Suprapubic skin (tissue), 4 donors: Measurements from ENCODE around the gene APBB3. TPM values are rescaled to one million over a fixed set of nuclear protein-coding genes. Genes with fewer than 3 reads are reported as not detected.

ENCODE experiments used
- DNase-seq, 2 donors: peaks; one replicate each; pipeline ENCODE4 v3.0.0-alpha.2; 2019; ENCODE audit warnings: low spot score in 2 of 2
- H3K27ac ChIP-seq: fragments of 200-600 bp; sonication (generic); one replicate; pipeline ENCODE4 v1.5.1; 2019
- H3K27me3 ChIP-seq: fragments of 200-600 bp; sonication (generic); one replicate; pipeline ENCODE4 v1.5.1; 2019
- H3K36me3 ChIP-seq: fragments of 200-600 bp; sonication (generic); one replicate; pipeline ENCODE4 v1.5.1; 2019
- H3K4me1 ChIP-seq: fragments of 200-600 bp; sonication (generic); one replicate; pipeline ENCODE4 v1.5.1; 2019
- H3K4me3 ChIP-seq: fragments of 200-600 bp; sonication (generic); one replicate; pipeline ENCODE4 v1.5.1; 2019; ENCODE audit warnings: mild to moderate bottlenecking
- H3K9me3 ChIP-seq: fragments of 200-600 bp; sonication (generic); one replicate; pipeline ENCODE4 v1.5.1; 2019
- CTCF ChIP-seq, 2 donors: fragments of 200-600 bp in 1 of 2; fragments of 450-650 bp in 1 of 2; sonication (generic) in 1 of 2; IDR thresholded peaks; one replicate each; pipeline ENCODE4 v1.5.1; 2016 to 2019; ENCODE audit warnings: antibody characterized with exemption in 2 of 2, mild to moderate bottlenecking in 1 of 2, moderate library complexity in 1 of 2
- EP300 ChIP-seq: sonication (generic); formaldehyde crosslinking; IDR thresholded peaks from one replicate; pipeline ENCODE4 v1.6.1; 2017; ENCODE audit warnings: antibody characterized with exemption
- POLR2A ChIP-seq, 2 donors: fragments of 450-650 bp; IDR thresholded peaks; one replicate each; pipeline ENCODE4 v1.6.1; 2017; ENCODE audit warnings: antibody characterized with exemption in 2 of 2, mild to moderate bottlenecking in 2 of 2, moderate library complexity in 2 of 2
- POLR2AphosphoS5 ChIP-seq, 3 donors: sonication (generic); formaldehyde crosslinking; IDR thresholded peaks; one replicate each; pipeline ENCODE4 v1.6.1; 2017; ENCODE audit warnings: antibody characterized with exemption in 3 of 3
- WGBS: methylation state at CpG from one replicate; pipeline ENCODE4 v1.1.5; 2018; 5-methylcytosine and 5-hydroxymethylcytosine counted together
- total RNA-seq, 4 donors: library from RNA; depleted of rRNA; stranded (reverse); fragments of >200 nt; gene quantifications; one replicate each; pipeline ENCODE4 v1.1.0, GENCODE V29; 2016

APBB3 gene
- total RNA-seq, 4 donors from 2014 or later: 14.5 to 57.9 (median 27.3) TPM

- no peaks in the 10 kb centered on the region for H3K27me3 ChIP-seq
- TF ChIP-seq EP300 (no peak), POLR2AphosphoS5 (IDR thresholded peaks at IDR 0.05) (no peak), CTCF (IDR thresholded peaks at IDR 0.05) (no peak), POLR2A (IDR thresholded peaks at IDR 0.05) (no peak)
- H3K4me3 ChIP-seq: no peak overlapping the region
- 56% methylated on average over 3 of the region's 3 CpGs for WGBS
- H3K36me3 ChIP-seq: peaks cover 8% of the 10 kb centered on the region
- DNase-seq: no peak
- peaks cover 5% of the 10 kb centered on the region for H3K4me1 ChIP-seq
- H3K9me3 ChIP-seq: no peaks in the 10 kb centered on the region
- no peak overlapping the region for H3K27ac ChIP-seq
Observed at GRCh38 chr5:140574165-140574564, 9.8 kb upstream of the APBB3 start.

- no peak overlapping the region for H3K27ac ChIP-seq
- DNase-seq: no peak
- 87% methylated on average over 7 of the region's 7 CpGs for WGBS
- H3K9me3 ChIP-seq: no peaks in the 10 kb centered on the region
- no peak for TF ChIP-seq POLR2A (IDR thresholded peaks at IDR 0.05)
- no peak for TF ChIP-seq CTCF (IDR thresholded peaks at IDR 0.05)
- TF ChIP-seq POLR2AphosphoS5 (IDR thresholded peaks at IDR 0.05): no peak
- TF ChIP-seq EP300: no peak
- H3K4me3 ChIP-seq: no peak overlapping the region
- H3K27me3 ChIP-seq: no peaks in the 10 kb centered on the region
- peaks cover 8% of the 10 kb centered on the region for H3K36me3 ChIP-seq
- peaks cover 9% of the 10 kb centered on the region for H3K4me1 ChIP-seq
Observed at GRCh38 chr5:140573683-140574082, 9.3 kb upstream of the APBB3 start.

DNA sequence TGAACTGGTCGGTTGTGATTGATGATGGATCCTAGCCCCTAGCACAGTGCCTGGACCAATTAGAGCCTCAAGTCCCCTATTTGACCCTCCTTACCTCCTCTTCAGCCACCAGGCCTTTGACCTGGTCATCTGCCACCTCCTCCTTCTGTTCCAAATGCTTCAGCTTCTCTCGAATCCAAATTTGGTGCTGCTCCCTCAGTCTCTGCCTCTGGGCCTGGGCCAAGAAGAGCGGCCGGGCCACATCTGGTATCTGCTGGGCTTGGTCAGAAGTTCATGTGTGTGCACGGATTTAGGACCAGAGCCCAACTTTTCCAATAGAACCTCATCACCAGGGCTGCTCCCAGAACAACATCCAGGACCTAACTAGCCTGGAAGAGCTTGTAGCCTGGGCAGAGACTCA lies 6.7 kb upstream of the APBB3 start:
- WGBS: 78% methylated on average over 5 of the region's 5 CpGs
- H3K9me3 ChIP-seq: no peaks in the 10 kb centered on the region
- H3K4me1 ChIP-seq: peaks cover 24% of the 10 kb centered on the region
- H3K36me3 ChIP-seq: peaks cover 26% of the 10 kb centered on the region
- TF ChIP-seq POLR2A (IDR thresholded peaks at IDR 0.05): no peak
- DNase-seq: no peak
- H3K27me3 ChIP-seq: no peaks in the 10 kb centered on the region
- H3K4me3 ChIP-seq: no peak overlapping the region
- H3K27ac ChIP-seq: no peak overlapping the region

GRCh38 chr5:140570488-140570887 lies 6.1 kb upstream of the APBB3 start:
- H3K9me3 ChIP-seq: no peaks in the 10 kb centered on the region
- H3K4me1 ChIP-seq: peaks cover 30% of the 10 kb centered on the region
- TF ChIP-seq POLR2A (IDR thresholded peaks at IDR 0.05): no peak
- TF ChIP-seq POLR2AphosphoS5 (IDR thresholded peaks at IDR 0.05): no peak
- TF ChIP-seq EP300: no peak
- TF ChIP-seq CTCF (IDR thresholded peaks at IDR 0.05): no peak
- 100% methylated on average over 1 of the region's 1 CpG for WGBS
- no peaks in the 10 kb centered on the region for H3K27me3 ChIP-seq
- no peak overlapping the region for H3K4me3 ChIP-seq
- DNase-seq: no peak
- H3K27ac ChIP-seq: no peak overlapping the region
- H3K36me3 ChIP-seq: peaks cover 26% of the 10 kb centered on the region

DNA sequence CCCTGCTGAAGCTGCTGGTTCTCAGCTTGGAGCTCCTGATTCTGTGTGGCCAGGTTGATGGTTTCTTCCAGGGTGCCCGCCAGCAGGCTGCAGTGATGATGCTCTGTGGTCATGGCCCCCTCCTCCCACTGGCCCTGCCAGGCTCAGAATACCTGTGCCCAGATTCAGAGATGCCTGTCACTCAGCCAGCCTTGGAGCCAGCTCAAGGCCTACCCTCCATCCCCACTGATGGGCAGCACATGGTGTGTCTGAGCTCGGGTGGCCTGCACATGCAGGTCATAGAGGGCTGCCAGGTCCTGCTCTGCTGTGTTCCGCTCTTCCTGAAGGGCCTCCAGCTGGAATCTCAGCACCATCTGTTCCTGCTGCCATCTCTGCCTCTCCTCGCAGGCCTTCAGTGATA lies 5.7 kb upstream of the APBB3 start:
- 75% methylated on average over 4 of the region's 4 CpGs for WGBS
- H3K9me3 ChIP-seq: no peaks in the 10 kb centered on the region
- H3K4me3 ChIP-seq: no peak overlapping the region
- H3K4me1 ChIP-seq: peaks cover 34% of the 10 kb centered on the region
- TF ChIP-seq POLR2A (IDR thresholded peaks at IDR 0.05) (no peak), POLR2AphosphoS5 (IDR thresholded peaks at IDR 0.05) (no peak), CTCF (IDR thresholded peaks at IDR 0.05) (no peak), EP300 (no peak)
- no peak overlapping the region for H3K27ac ChIP-seq
- H3K27me3 ChIP-seq: no peaks in the 10 kb centered on the region
- DNase-seq: no peak
- H3K36me3 ChIP-seq: peaks cover 26% of the 10 kb centered on the region

DNA sequence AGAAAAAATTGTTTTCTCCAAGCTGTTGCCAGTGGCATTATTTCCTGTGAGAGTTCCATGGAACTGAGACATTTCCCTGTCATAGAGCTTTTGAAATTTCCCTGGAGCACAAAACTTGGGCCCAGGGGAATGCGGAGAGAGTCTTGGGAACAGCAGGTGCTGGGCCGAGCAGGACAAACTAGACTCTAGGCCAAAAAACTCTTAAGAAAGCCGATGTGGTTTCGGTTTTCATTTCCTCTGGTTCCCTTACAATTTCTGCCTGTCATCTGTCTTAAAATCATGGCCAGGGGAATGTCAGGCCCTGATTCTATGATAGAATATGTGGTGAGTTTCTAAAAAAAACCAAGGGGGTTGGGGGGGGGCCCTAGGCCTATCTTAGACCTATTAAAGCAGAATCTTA lies 4.8 kb upstream of the APBB3 start:
- WGBS: 37% methylated on average over 4 of the region's 4 CpGs
- H3K4me3 ChIP-seq: no peak overlapping the region
- peaks cover 26% of the 10 kb centered on the region for H3K36me3 ChIP-seq
- peaks cover 36% of the 10 kb centered on the region for H3K4me1 ChIP-seq
- DNase-seq: no peak
- TF ChIP-seq POLR2AphosphoS5 (IDR thresholded peaks at IDR 0.05): no peak
- no peak for TF ChIP-seq EP300
- H3K9me3 ChIP-seq: no peaks in the 10 kb centered on the region
- H3K27me3 ChIP-seq: no peaks in the 10 kb centered on the region
- peak overlapping the region; percentile 3 for H3K27ac ChIP-seq
